Astrocyte of the spinal cord (primary cell): Measurements from ENCODE around the gene UBE2E2.

Source experiments
- DNase-seq: peaks from one replicate; pipeline ENCODE4 v3.0.0; 2011; ENCODE audit warnings: low read depth, low spot score
- H3K4me3 ChIP-seq: 2 replicates; pipeline ENCODE4 v1.5.1; 2011; ENCODE audit warnings: low read depth, mild to moderate bottlenecking, low read length, moderate library complexity
- in situ Hi-C: cut with HindIII; loops from 2 replicates; pipeline ENCODE4 v1.10.0; 2017; ENCODE audit warnings: low sequenced_read_pairs
- TF ChIP-seq, protein P1 (sequence below): IDR thresholded peaks from 2 replicates; pipeline ENCODE4 v1.5.1; 2012; ENCODE audit warnings: low read depth, mild to moderate bottlenecking, low read length, inconsistent platforms

Gene UBE2E2

DNA sequence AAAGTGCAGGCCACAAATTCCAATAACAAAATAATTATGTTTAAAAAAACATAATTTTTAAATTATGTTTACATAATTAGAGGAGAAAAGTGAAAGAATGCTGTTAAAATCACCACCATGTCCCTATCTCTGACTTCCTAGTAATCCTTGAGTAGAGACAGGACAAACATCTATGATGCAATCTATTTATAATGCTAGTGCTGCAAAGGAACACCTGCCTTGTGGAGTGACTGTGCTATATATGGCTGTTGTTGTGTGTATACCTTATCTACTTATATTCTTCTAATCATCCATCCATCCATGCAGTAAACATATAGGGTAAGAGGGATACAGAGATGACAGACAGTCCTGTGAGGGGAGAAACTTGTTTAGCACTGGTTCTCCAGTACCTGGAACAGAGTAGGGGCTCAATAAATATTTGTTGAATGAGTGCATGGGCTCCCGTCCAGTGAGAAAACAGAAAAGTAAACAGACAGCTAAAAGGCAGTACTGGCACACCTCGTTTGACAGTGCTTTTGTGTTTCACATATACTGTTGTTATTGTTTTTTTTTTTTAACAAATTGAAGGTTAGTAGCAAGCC lies 373.3 kb downstream of the UBE2E2 start:
- TF ChIP-seq, protein P1, sequence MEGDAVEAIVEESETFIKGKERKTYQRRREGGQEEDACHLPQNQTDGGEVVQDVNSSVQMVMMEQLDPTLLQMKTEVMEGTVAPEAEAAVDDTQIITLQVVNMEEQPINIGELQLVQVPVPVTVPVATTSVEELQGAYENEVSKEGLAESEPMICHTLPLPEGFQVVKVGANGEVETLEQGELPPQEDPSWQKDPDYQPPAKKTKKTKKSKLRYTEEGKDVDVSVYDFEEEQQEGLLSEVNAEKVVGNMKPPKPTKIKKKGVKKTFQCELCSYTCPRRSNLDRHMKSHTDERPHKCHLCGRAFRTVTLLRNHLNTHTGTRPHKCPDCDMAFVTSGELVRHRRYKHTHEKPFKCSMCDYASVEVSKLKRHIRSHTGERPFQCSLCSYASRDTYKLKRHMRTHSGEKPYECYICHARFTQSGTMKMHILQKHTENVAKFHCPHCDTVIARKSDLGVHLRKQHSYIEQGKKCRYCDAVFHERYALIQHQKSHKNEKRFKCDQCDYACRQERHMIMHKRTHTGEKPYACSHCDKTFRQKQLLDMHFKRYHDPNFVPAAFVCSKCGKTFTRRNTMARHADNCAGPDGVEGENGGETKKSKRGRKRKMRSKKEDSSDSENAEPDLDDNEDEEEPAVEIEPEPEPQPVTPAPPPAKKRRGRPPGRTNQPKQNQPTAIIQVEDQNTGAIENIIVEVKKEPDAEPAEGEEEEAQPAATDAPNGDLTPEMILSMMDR, result no peak
- H3K4me3 ChIP-seq, result no peak overlapping the region
- in situ Hi-C loops, result no loop called here
- DNase-seq, result no peak

DNA sequence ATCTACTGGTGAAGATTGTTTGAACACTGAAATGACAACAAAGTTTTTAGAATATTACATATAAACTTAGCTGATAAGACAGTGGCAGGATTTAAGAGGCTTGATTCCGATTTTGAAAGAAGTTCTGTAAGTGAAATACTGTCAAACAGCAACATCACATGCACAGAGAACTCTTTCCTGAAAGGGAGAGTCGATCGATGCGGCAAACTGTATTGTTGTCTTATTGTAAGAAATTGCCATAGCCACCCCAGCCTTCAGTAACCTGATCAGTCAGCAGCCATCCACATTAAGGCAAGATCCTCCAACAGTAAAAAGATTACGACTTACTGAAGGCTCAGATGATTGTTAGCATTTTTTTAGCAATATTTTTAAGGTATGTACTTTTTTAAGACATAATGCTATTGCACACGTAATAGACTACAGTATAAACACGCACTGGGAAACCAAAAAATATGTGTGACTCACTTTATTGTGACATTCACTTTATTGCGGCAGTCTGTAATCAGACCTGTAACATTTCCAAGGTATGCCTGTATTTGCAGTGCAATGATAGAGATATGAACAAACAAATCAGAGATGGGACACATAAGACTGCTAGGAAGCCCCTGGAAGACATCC lies 377.1 kb downstream of the UBE2E2 start:
- in situ Hi-C loops, result no loop called here
- TF ChIP-seq, protein P1, result no peak

GRCh38 chr3:23583980-23584740 lies 381.0 kb downstream of the UBE2E2 start:
- no peak for DNase-seq
- in situ Hi-C loops, result no loop called here
- TF ChIP-seq, protein P1, result no peak
- H3K4me3 ChIP-seq, result no peak overlapping the region

More for the DNA sequence above, 377.1 kb downstream of the UBE2E2 start:
- no peak overlapping the region for H3K4me3 ChIP-seq
- DNase-seq, result peak; percentile 50

GRCh38 chr3:23587513-23587912 lies 384.4 kb downstream of the UBE2E2 start:
- no peak for DNase-seq
- TF ChIP-seq, protein P1, result no peak
- in situ Hi-C loops, result no loop called here
- no peak overlapping the region for H3K4me3 ChIP-seq

- in situ Hi-C loops, result no loop called here
- no peak for DNase-seq
- TF ChIP-seq, protein P1, result no peak
- H3K4me3 ChIP-seq, result no peak overlapping the region
Observed at GRCh38 chr3:23588547-23588946, 385.4 kb downstream of the UBE2E2 start.

DNA sequence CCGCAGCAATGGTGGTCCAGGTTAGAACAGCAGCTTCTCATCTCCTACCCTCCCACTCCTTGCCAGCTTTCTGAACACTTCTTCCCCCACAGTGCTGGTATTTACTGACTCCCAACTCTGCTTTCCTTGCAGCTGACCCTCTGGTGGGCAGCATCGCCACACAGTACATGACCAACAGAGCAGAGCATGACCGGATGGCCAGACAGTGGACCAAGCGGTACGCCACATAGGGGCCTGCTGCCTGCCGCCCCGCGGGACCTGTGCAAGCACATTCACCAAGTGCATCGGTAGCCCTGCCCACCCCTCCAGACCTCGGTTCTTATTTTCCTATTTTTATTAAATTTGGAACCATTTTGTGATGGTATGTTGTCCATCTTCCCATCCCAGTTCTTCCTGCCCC lies 386.5 kb downstream of the UBE2E2 start:
- DNase-seq, result no peak
- no peak overlapping the region for H3K4me3 ChIP-seq
- in situ Hi-C loops, result no loop called here
- TF ChIP-seq, protein P1, result no peak
